Body of pancreas (tissue), 4 donors: ENCODE measurements around the gene SLX4IP.

Source experiments
- CTCF ChIP-seq, 7 experiments: fragments of 450-650 bp in 4 of 7; fragments of 200-600 bp in 3 of 7; sonication (generic) in 3 of 7; IDR thresholded peaks; one replicate each; pipeline ENCODE4 v1.5.1; 2016 to 2019; ENCODE audit warnings: antibody characterized with exemption in 7 of 7
- POLR2A ChIP-seq, 3 donors: fragments of 450-650 bp; IDR thresholded peaks; one replicate each; pipeline ENCODE4 v1.6.1; 2016; ENCODE audit warnings: antibody characterized with exemption in 3 of 3, mild to moderate bottlenecking in 2 of 3

GRCh38 chr20:10478205-10478604 is 43.1 kb downstream of the SLX4IP start:
- TF ChIP-seq CTCF (IDR thresholded peaks at IDR 0.05) (no peak), POLR2A (IDR thresholded peaks at IDR 0.05) (no peak)
